A549 treated with ZK216348 at 1 μM for 4 hours (cell line): ENCODE data around the gene ID4. TPM values are rescaled to one million over a fixed set of nuclear protein-coding genes. Genes with fewer than 3 reads are reported as not detected.

Source experiments
- total RNA-seq: library from RNA; stranded (reverse); fragments of 200-300 nt; extraction: Qiagen RNA extraction; gene quantifications from 5 replicates; pipeline ENCODE4 v1.2.3, GENCODE V29; 2022; ENCODE audit warnings: low read depth

The ID4 gene
- 0.87 to 1.5 TPM (median 0.90 TPM) in 5 replicates for total RNA-seq

GRCh38 chr6:19836799-19837510, at the start of gene ID4:
Gene ID4 (plus strand): TSS chr6:19837370. CDS start chr6:19837755, 385 bp downstream.

